GM19025 (cell line): ENCODE data around the gene RBFOX1.

Source experiments
- ATAC-seq: cut with Tn5 transposase; IDR thresholded peaks from one replicate; pipeline ENCODE4 v1.9.1; 2021; ENCODE audit warnings: mild to moderate bottlenecking, low read depth, moderate library complexity; ENCODE audit not compliant: unreplicated experiment

RBFOX1 gene

GRCh38 chr16:7333180-7333725, 608 bp downstream of the RBFOX1 start:
- ATAC-seq: no peak

- ATAC-seq: no peak
Observed at GRCh38 chr16:7334801-7335560, 2.3 kb downstream of the RBFOX1 start.

- ATAC-seq: no peak
Observed at GRCh38 chr16:7335991-7336634, 3.5 kb downstream of the RBFOX1 start.

- ATAC-seq: no peak
Observed at GRCh38 chr16:7336742-7337141, 4.1 kb downstream of the RBFOX1 start.

GRCh38 chr16:7338826-7339225, 6.2 kb downstream of the RBFOX1 start:
- ATAC-seq: no peak

- ATAC-seq: no peak
Observed at GRCh38 chr16:7339700-7340099, 7.1 kb downstream of the RBFOX1 start.

- no peak for ATAC-seq
Observed at GRCh38 chr16:7340938-7341337, 8.3 kb downstream of the RBFOX1 start.

- no peak for ATAC-seq
Observed at GRCh38 chr16:7342598-7342997, 10.0 kb downstream of the RBFOX1 start.

GRCh38 chr16:7343243-7343642, 10.6 kb downstream of the RBFOX1 start:
- ATAC-seq: no peak

GRCh38 chr16:7344830-7345780, 12.5 kb downstream of the RBFOX1 start:
- no peak for ATAC-seq

GRCh38 chr16:7350806-7351205, 18.2 kb downstream of the RBFOX1 start:
- no peak for ATAC-seq

GRCh38 chr16:7351610-7352510, 19.2 kb downstream of the RBFOX1 start:
- no peak for ATAC-seq

GRCh38 chr16:7355758-7356157, 23.1 kb downstream of the RBFOX1 start:
- no peak for ATAC-seq

- ATAC-seq: no peak
Observed at GRCh38 chr16:7361416-7362129, 28.9 kb downstream of the RBFOX1 start.

GRCh38 chr16:7362231-7362630, 29.6 kb downstream of the RBFOX1 start:
- no peak for ATAC-seq

GRCh38 chr16:7363422-7364417, 31.1 kb downstream of the RBFOX1 start:
- ATAC-seq: no peak

- no peak for ATAC-seq
Observed at GRCh38 chr16:7366041-7366440, 33.4 kb downstream of the RBFOX1 start.
